ENCODE results near the gene HIPK4. TPM values are rescaled to one million over a fixed set of nuclear protein-coding genes. Genes with fewer than 3 reads are reported as not detected.
"Not testable (repeated sequence)": the region's sequence is repeated elsewhere in the genome, so short reads cannot be mapped to it uniquely, and the experiment has no call there.

Gene HIPK4
- total RNA-seq, 1 donor from 2014 or later: 0.64 TPM

- no peak overlapping the region for H3K4me3 ChIP-seq
- intact Hi-C loops (cut with DNase I): no loop called here
- DNase-seq (no peak), ATAC-seq (peak; percentile 3)
- no peak for TF ChIP-seq CTCF (IDR thresholded peaks at IDR 0.05)
- no peak overlapping the region for H3K27ac ChIP-seq
- no peaks in the 10 kb centered on the region for H3K27me3 ChIP-seq
- H3K9me3 ChIP-seq: no peaks in the 10 kb centered on the region
- peaks cover 73% of the 10 kb centered on the region for H3K36me3 ChIP-seq
- H3K4me1 ChIP-seq: no peaks in the 10 kb centered on the region
Observed at GRCh38 chr19:40376286-40376862, 13.6 kb downstream of the HIPK4 start.

DNA sequence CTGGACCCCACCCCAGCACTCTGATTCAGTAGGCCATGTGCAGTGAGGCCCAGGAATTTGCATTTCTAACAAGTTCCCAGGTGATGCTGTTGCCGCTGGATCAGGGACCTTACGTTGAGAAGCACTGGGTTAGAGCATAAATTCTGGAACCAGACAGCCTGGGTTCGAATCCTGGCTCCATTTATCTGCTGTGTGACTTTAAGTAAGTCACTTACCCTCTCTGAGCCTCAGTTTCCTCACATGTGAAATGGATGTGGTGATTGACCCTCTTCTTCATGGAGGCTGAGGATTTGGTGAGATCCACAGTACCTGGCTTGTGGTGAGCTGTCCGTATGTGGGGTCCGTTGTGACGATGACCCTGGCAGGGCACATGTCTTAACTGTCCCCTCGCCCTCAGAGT is 15.9 kb downstream of the HIPK4 start:
- DNase-seq (no peak), ATAC-seq (no peak)
- Histone ChIP-seq H3K27ac (no peak overlapping the region), H3K9me3 (no peaks in the 10 kb centered on the region), H3K4me1 (no peaks in the 10 kb centered on the region), H3K36me3 (peaks cover 88% of the 10 kb centered on the region), H3K27me3 (no peaks in the 10 kb centered on the region), H3K4me3 (no peak overlapping the region)
- intact Hi-C loops (cut with DNase I): no loop called here
- no peak for TF ChIP-seq CTCF (IDR thresholded peaks at IDR 0.05)

- DNase-seq: no peak
- Histone ChIP-seq H3K9me3 (no peaks in the 10 kb centered on the region), H3K4me1 (no peaks in the 10 kb centered on the region), H3K27me3 (no peaks in the 10 kb centered on the region), H3K36me3 (peaks cover 87% of the 10 kb centered on the region), H3K27ac (no peak overlapping the region), H3K4me3 (no peak overlapping the region)
- intact Hi-C loops (cut with DNase I): no loop called here
- no peak for ATAC-seq
- TF ChIP-seq CTCF (IDR thresholded peaks at IDR 0.05): no peak
Observed at GRCh38 chr19:40371802-40372122, 18.2 kb downstream of the HIPK4 start.

DNA sequence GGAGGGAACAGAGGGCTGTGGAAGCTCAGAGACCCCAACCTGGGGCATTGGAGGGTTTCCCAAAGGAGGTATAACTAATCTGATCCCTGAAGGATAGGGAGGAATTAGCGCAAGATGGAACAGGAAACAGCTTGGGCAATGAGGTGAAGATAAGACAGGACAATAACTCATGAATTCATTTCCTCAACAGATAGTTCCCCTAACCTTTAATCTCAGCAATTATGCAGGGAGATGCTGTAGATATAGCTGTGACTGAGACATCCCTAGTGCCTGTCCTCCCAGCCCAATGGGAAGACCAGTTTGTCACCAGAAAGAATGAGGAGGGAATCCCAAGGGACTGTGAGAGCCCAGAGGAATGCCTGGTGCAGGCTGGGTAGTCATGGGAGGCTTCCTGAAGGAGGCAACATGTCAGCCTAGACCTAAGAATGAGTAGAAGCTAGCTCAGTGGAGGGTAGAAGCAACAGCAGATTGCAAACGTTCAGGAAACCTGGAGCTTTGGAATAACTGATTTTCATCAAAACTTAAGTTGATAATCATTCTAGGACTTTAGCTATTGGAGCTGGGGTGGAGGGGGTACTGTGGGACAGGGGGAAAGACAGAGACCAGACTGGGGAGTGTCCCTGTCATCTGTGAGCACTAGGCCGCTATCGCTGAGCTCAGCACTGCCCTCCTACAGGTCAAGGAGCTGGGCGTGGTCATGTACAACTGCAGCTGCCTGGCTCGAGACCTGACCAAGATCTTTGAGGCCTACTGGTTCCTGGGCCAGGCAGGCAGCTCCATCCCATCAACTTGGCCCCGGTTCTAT is 18.8 kb downstream of the HIPK4 start:
- Histone ChIP-seq H3K27me3 (no peaks in the 10 kb centered on the region), H3K36me3 (peaks cover 91% of the 10 kb centered on the region), H3K9me3 (no peaks in the 10 kb centered on the region), H3K4me1 (no peaks in the 10 kb centered on the region), H3K4me3 (no peak overlapping the region), H3K27ac (no peak overlapping the region)
- intact Hi-C loops (cut with DNase I): no loop called here
- ATAC-seq (no peak), DNase-seq (no peak)
- no peak for TF ChIP-seq CTCF (IDR thresholded peaks at IDR 0.05)

GRCh38 chr19:40370253-40370652 is 19.7 kb downstream of the HIPK4 start:
- intact Hi-C loops (cut with DNase I); H3K27ac ChIP-seq; H3K9me3 ChIP-seq; H3K4me1 ChIP-seq; DNase-seq; H3K27me3 ChIP-seq; ATAC-seq; H3K4me3 ChIP-seq: not testable (repeated sequence)
- H3K36me3 ChIP-seq: peaks cover 83% of the 10 kb centered on the region

DNA sequence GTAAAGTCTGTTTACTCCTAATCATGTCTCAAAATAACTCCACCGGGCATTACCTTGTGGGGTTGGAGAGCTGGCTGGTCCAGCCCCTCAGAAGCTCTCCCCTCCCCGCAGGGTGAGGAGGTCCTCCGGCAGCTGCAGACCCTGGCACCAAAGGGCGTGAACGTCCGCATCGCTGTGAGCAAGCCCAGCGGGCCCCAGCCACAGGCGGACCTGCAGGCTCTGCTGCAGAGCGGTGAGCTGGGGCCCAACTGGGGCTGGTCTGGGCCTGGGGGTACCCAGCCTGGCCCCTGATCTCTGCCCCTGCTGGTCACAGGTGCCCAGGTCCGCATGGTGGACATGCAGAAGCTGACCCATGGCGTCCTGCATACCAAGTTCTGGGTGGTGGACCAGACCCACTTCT is 20.2 kb downstream of the HIPK4 start:
- Histone ChIP-seq H3K4me3 (no peak overlapping the region), H3K36me3 (peaks cover 79% of the 10 kb centered on the region), H3K27ac (no peak overlapping the region), H3K27me3 (no peaks in the 10 kb centered on the region), H3K9me3 (no peaks in the 10 kb centered on the region), H3K4me1 (peaks cover 3% of the 10 kb centered on the region)
- intact Hi-C loops (cut with DNase I): no loop called here
- no peak for TF ChIP-seq CTCF (IDR thresholded peaks at IDR 0.05)
- DNase-seq (no peak), ATAC-seq (no peak)
